HCT116 (cell line): ENCODE measurements around the gene IQGAP3.

ENCODE experiments used
- CTCF ChIP-seq, 3 experiments: fragments of 200-600 bp in 1 of 3; sonication (generic) in 1 of 3; IDR thresholded peaks in 2 of 3; conservative IDR thresholded peaks in 1 of 3; 2 replicates each; pipeline ENCODE4 v1.5.1; 2012 to 2017; ENCODE audit warnings: low read depth in 2 of 3, low read length in 2 of 3, antibody characterized with exemption in 1 of 3, borderline replicate concordance in 1 of 3, control low read depth in 1 of 3, mild to moderate bottlenecking in 1 of 3, mixed read lengths in 1 of 3, mixed run types in 1 of 3, moderate library complexity in 1 of 3; ENCODE audit not compliant: insufficient read depth in 1 of 3
- EGR1 ChIP-seq: IDR thresholded peaks from 2 replicates; pipeline ENCODE4 v1.6.1; 2012; ENCODE audit warnings: low read depth
- EZH2 ChIP-seq: fragments of 200-600 bp; sonication (generic); IDR thresholded peaks from 2 replicates; pipeline ENCODE4 v1.6.1; 2017; ENCODE audit warnings: antibody characterized with exemption, mixed run types
- EZH2phosphoT487 ChIP-seq: fragments of 200-600 bp; IDR thresholded peaks from 2 replicates; pipeline ENCODE4 v1.6.1; 2018; ENCODE audit warnings: antibody characterized with exemption, borderline replicate concordance
- FOSL1 ChIP-seq: IDR thresholded peaks from 2 replicates; pipeline ENCODE4 v1.6.1; 2012; ENCODE audit warnings: low read depth
- MAX ChIP-seq: IDR thresholded peaks from 2 replicates; pipeline ENCODE4 v1.6.1; 2012
- POLR2A ChIP-seq: IDR thresholded peaks from 2 replicates; pipeline ENCODE4 v1.7.0; 2011; ENCODE audit warnings: borderline replicate concordance; ENCODE audit not compliant: insufficient read depth, insufficient read length; ENCODE audit errors: extremely low read depth
- POLR2AphosphoS5 ChIP-seq: IDR thresholded peaks from 2 replicates; pipeline ENCODE4 v1.6.1; 2011; ENCODE audit warnings: mild to moderate bottlenecking, low read depth, low read length, moderate library complexity
- RAD21 ChIP-seq: IDR thresholded peaks from 2 replicates; pipeline ENCODE4 v1.6.1; 2012; ENCODE audit warnings: low read depth, mild to moderate bottlenecking
- REST ChIP-seq: IDR thresholded peaks from 2 replicates; pipeline ENCODE4 v1.6.1; 2012; ENCODE audit warnings: low read depth
- SP1 ChIP-seq: IDR thresholded peaks from 2 replicates; pipeline ENCODE4 v1.6.1; 2012; ENCODE audit warnings: low read depth
- SRF ChIP-seq: IDR thresholded peaks from 2 replicates; pipeline ENCODE4 v1.6.1; 2012; ENCODE audit warnings: low read depth
- ZFX ChIP-seq: fragments of 450-650 bp; IDR thresholded peaks from 2 replicates; pipeline ENCODE4 v1.6.1; 2017

- TF ChIP-seq EGR1 = no peak
- no peak for TF ChIP-seq CTCF (IDR thresholded peaks at IDR 0.05 in 2 of 3, conservative IDR thresholded peaks at IDR 0.05 in 1 of 3; ENCODE audit: borderline replicate concordance in 1 of 3, insufficient read depth in 1 of 3, low read depth in 2 of 3, low read length in 2 of 3)
- no peak for TF ChIP-seq POLR2A
- TF ChIP-seq EZH2 = no peak
- no peak for TF ChIP-seq REST
- no peak for TF ChIP-seq FOSL1
- TF ChIP-seq MAX = no peak
- TF ChIP-seq SP1 = no peak
- TF ChIP-seq RAD21 = no peak
- TF ChIP-seq EZH2phosphoT487 = no peak
- TF ChIP-seq SRF = no peak
- no peak for TF ChIP-seq ZFX
- TF ChIP-seq POLR2AphosphoS5 = no peak
These were observed 82.5 kb downstream of the IQGAP3 start for GRCh38 chr1:156489935-156490293.
